Measurements from ENCODE around the gene HOXB3.
A peak's percentile ranks its signal among the peaks of the same experiment; 100 is the strongest.
"Not testable (repeated sequence)": the region's sequence is repeated elsewhere in the genome, so short reads cannot be mapped to it uniquely, and the experiment has no call there.

Gene HOXB3

DNA sequence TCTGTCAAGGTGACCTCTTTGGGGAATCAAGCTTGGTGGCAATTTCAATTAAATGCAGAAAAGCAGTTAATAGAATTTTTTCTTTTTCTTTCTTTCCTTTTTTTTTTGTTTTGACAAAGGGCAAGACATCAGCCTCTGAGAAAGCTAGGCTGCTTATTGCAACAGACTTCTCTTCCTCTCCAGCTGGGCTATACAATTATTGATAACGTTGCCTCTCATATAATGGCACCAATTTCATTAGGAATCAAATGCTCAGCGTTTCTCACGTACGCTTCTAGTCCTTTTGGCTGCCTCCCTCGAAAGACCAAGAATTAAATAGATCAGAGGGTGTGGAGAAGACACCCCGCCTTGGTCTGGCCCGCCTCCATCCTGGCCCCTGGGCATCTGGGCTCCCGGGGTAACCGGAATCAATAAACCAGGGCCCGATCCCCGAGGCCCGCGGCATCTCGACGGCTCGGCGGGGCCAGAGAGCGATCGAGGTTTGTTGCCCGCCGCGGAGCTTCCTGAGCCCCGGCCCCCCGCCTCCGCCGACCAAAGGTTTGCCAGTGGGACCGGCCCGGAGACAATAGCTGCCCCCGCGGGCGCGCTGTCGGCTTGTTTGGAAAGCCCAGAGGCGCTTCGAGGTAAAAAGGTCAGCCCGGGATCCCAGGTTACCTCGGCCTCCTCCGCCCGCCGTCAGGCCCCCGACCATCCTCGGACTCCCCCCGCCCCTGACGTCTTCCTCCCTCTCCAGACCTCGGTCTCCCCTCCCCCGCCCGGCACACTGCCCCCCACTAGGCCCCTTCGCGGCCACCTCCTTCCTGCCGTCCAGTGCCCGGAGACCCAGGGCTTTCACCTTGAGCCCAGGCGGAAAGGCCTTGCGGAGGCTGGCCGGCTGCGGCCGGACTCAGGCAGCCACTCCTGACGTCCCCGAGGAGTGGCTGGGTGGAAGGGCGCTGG lies 63.2 kb downstream of the HOXB3 start:
- DNase-seq (ENCODE audit: low read depth) = no peak

- no peak for DNase-seq (ENCODE audit: low read depth)
Measured at GRCh38 chr17:48523010-48523409, 67.0 kb downstream of the HOXB3 start.

GRCh38 chr17:48522031-48522653 lies 67.9 kb downstream of the HOXB3 start:
- peak; percentile 32 for DNase-seq (ENCODE audit: low read depth)

- DNase-seq (ENCODE audit: low read depth) = peak; percentile 51
Measured at GRCh38 chr17:48520631-48521079, 69.4 kb downstream of the HOXB3 start.

DNA sequence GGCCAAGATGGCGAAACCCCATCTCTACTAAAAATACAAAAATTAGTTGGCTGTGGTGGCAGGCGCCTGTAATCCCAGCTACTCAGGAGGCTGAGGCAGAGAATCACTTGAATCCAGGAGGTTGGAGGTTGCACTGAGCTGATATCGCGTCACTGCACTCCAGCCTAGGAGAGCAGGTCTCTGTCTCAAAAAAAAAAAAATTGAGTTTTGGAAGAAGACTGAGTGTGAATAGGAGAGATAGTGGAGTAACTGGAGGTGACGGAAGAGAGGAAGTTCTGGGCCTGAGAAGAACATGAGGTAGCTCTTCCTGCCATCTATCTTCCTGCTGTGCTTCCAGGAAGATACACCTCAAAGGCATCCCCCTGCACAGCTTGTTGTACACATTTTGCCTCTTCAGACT lies 70.6 kb downstream of the HOXB3 start:
- DNase-seq (ENCODE audit: low read depth) = no peak

- DNase-seq (ENCODE audit: low read depth) = no peak
Measured at GRCh38 chr17:48517478-48517877, 72.6 kb downstream of the HOXB3 start.

DNA sequence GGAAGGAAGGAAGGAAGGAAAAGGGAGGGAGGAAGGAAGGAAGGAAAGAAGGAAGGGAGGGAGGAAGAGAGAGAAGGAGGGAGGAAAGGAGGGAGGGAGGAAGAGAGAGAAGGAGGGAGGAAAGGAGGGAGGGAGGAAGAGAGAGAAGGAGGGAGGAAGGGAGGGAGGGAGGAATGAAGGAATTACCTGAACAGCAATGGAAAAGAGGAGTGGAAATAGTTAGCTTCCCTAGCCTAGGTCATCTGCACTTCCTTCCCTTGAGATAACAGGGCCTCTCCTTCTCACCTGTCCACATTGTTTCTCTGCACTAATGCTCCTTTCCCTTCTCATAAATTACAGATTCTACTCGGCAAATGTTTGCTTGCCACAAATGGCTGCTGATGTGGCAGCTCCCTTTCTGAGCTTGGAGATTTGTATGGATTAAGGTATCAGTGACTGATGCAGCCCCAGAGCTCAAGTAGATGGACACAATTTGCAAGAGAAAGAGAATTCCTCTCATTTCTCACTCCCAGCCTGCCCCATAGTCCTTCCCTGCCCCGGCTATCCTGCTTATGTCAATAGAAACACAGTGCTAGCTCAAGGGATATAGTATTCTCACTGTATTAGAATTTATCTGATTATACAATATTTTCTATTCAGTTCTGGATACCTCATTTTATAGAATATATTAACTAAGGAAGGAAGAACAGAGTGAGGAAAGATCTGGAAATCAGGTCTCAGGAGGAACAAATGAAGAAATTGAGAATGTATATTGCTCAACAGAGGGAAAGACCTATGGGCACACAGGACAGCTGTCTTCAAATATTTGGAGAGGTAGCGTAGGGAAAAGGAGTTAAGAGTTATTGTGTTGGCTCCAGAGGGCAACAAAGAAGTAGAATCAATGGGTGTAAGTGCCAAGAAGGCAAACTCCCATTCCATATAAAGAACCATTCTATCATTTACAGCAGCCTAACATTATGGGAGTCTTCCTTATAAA lies 73.8 kb downstream of the HOXB3 start:
- DNase-seq (ENCODE audit: low read depth) = no peak

GRCh38 chr17:48514477-48514876 lies 75.6 kb downstream of the HOXB3 start:
- DNase-seq (ENCODE audit: low read depth) = no peak

- no peak for DNase-seq (ENCODE audit: low read depth)
Measured at GRCh38 chr17:48513666-48514455, 76.2 kb downstream of the HOXB3 start.

DNA sequence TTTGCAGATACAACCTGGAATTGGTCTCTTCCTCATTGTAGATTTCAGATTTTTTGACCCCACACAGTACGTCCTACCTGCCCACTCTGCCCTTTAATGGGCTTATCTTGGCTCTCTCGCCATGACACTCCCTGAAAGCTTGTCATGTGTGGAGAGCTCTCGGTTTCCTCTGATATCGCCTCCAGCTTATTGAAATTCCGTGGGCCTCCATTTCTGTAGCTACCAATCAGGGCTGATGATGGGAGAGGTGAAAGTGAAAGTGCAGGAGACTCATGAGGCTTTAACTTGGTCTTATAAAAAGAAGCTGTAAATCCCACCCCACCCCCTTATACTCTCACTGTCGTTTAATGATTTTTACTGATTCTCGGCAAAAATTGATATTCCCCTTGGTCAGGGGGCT lies 76.9 kb downstream of the HOXB3 start:
- DNase-seq (ENCODE audit: low read depth) = no peak

DNA sequence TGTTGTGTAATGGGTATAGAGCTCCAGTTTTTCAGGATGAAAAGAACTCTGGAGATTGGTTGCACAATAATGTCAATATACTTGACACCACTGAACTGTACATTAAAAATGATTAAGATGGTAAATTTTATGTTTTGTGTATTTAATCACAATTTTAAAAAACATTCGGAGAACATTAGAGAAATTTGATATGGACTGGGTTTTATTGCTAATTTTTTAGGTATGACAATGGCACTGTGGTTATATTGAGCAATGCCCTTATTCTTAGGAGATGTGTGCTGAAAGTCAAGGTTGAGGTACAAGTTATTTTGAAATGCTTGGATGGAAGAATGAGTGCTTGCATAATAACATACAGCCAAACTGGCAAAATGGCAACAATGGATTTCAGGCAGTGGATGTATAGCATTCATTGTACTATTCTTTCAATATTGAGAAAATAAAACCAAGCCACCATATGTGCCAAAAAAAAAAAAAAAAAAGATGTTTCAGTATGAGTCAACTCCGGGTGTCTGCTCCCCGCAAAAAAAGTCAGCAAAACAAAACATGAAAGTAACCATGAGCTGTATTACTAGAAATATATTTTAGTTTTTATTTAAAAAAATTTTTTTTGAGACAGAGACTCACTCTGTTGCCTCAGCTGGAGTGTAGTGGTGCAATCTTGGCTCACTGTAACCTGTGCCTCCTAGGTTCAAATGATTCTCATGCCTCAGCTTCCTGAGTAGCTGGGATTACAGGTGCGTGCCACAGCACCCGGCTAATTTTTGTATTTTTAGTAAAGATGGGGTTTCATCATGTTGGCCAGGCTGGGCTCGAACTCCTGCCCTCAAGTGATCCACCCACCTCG lies 79.1 kb downstream of the HOXB3 start:
- DNase-seq (ENCODE audit: low read depth) = no peak

- no peak for DNase-seq (ENCODE audit: low read depth)
Measured at GRCh38 chr17:48510381-48510760, 79.7 kb downstream of the HOXB3 start.

- not testable (repeated sequence) for DNase-seq (ENCODE audit: low read depth)
Measured at GRCh38 chr17:48509708-48510107, 80.3 kb downstream of the HOXB3 start.

DNA sequence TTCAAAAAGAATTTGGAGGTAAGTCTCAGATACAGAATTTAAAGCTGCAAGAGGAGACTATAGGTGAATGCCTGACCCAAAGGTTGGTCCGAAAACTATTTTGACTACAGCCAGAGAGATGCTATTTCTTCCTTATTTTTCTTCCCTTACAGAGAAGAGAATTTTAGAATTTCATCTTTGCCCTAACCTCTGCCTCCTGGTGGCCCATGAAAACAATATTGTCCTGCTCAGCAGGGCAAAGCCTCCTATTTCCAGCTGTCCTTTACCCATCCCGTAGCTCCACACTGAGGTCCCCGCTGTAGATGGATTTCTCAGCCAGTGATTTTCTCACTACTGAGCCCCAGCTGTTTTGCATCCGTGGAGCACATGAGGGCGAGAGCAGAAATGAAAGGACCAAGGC lies 83.8 kb downstream of the HOXB3 start:
- DNase-seq (ENCODE audit: low read depth) = no peak

DNA sequence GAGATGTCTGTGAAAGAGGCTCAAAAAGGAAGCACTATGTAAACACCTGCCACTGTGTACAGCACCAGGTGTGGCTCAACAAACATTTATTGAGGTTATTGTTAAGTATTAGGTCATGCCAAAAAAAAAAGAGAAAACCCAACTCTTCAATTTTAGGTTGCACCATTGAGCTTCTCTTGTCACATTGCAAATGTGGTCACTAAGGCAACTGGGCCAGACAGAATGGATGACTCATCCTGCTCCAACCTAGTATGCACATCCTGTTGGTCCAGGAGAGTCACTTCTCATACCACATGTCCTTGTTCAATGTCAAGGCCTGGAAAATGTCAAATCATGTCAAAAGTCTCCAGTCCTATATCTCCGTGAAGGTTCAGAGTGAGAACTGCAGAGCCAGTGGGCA lies 84.3 kb downstream of the HOXB3 start:
- peak; percentile 77 for DNase-seq (ENCODE audit: low read depth)

DNA sequence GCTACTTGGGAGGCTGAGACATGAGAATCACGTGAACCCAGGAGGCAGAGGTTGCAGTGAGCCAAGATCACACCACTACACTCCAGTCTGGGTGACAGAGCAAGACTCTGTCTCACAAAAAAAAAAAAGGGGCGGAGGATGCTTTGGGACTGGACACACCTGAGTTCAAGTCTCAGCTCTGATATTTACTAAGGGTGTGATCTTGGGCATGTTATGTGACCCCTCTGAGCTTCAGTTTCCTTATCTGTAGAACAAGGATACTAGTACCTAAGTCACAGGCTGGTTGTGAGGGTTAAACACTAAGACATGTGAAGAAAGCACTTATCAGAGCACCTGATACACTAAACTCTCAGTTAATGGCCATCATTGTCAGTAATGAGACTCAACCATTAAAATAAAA lies 85.1 kb downstream of the HOXB3 start:
- DNase-seq (ENCODE audit: low read depth) = no peak

- no peak for DNase-seq (ENCODE audit: low read depth)
Measured at GRCh38 chr17:48503747-48504146, 86.3 kb downstream of the HOXB3 start.

DNA sequence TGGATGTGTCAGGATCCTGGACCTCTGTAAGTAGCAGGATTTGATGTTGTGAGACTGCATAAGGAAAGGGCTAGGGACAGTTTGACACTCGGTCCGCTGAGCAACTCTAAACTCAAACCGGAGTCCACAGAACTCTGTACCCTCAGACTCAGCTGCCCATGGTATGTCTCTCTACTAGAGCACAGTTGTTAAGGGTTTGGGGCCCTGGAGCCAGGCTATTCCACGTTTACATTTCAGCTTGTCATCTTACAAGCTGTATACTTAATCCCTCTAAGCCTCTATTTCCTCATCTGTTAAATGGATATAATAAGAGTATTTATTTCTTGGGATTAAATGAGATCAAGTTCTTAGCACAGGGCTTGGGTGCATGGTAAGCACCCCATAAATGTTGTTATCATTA lies 87.1 kb downstream of the HOXB3 start:
- no peak for DNase-seq (ENCODE audit: low read depth)

GRCh38 chr17:48502312-48502711 lies 87.7 kb downstream of the HOXB3 start:
- DNase-seq (ENCODE audit: low read depth) = no peak

All from EH (cell line).